Right lobe of liver (tissue), 6 donors: ENCODE data around the gene RRP1. TPM values are rescaled to one million over a fixed set of nuclear protein-coding genes. Genes with fewer than 3 reads are reported as not detected.
A peak's percentile ranks its signal among the peaks of the same experiment; 100 is the strongest.

ENCODE experiments used
- ATAC-seq, 4 donors: fragments of 200-7000 bp; cut with Tn5 transposase; one replicate each; pipeline ENCODE4 v1.9.1; 2020; ENCODE audit warnings: mild to moderate bottlenecking in 4 of 4, moderate library complexity in 4 of 4
- DNase-seq, 3 donors: peaks; one replicate each; pipeline ENCODE4 v3.0.0-alpha.2; 2020
- H3K27ac ChIP-seq, 3 donors: fragments of 200-600 bp; one replicate each; pipeline ENCODE4 v1.8.0; 2022
- H3K27me3 ChIP-seq, 2 donors: fragments of 200-600 bp; one replicate each; pipeline ENCODE4 v1.8.0; 2022
- H3K36me3 ChIP-seq, 4 donors: fragments of 200-600 bp; sonication (generic) in 1 of 4; one replicate each; pipeline versions ENCODE4 v1.5.1 to v1.8.0; 2017 to 2022; ENCODE audit warnings: control low read depth in 1 of 4
- H3K4me1 ChIP-seq, 4 donors: fragments of 200-600 bp; sonication (generic) in 1 of 4; one replicate each; pipeline versions ENCODE4 v1.5.1 to v1.8.0; 2017 to 2022; ENCODE audit warnings: control low read depth in 1 of 4
- H3K4me3 ChIP-seq, 3 donors: fragments of 200-600 bp; one replicate each; pipeline ENCODE4 v1.8.0; 2022
- H3K9me3 ChIP-seq, 4 donors: fragments of 200-600 bp; sonication (generic) in 1 of 4; one replicate each; pipeline versions ENCODE4 v1.5.1 to v1.8.0; 2017 to 2022; ENCODE audit warnings: control low read depth in 1 of 4
- POLR2A ChIP-seq: fragments of 450-650 bp; IDR thresholded peaks from one replicate; pipeline ENCODE4 v1.6.1; 2017; ENCODE audit warnings: antibody characterized with exemption, mild to moderate bottlenecking
- WGBS: methylation state at CpG from one replicate; pipeline ENCODE4 v1.1.6; 2018; ENCODE audit warnings: low coverage, low lambda C conversion rate; ENCODE audit not compliant: insufficient coverage; ENCODE audit errors: missing lambda C conversion rate; 5-methylcytosine and 5-hydroxymethylcytosine counted together
- intact Hi-C, 2 donors: fragments of 100-400 bp; cut with DNase I; formaldehyde crosslinking; loops; one replicate each; pipeline versions ENCODE4 v1.11.2 to v1.14.1; 2022
- total RNA-seq, 6 experiments: library from RNA; depleted of rRNA in 2 of 6; stranded (reverse); fragments of >200 nt in 2 of 6; fragmentation: NEBNext Ultra II Directional in 3 of 6; extraction: Animal tissue kit (Norgen Biotek cat#: 25700) in 3 of 6; gene quantifications; one replicate each; pipeline versions ENCODE4 v1.1.0 to v1.2.4, GENCODE V29; 2016 to 2023
- TF ChIP-seq, protein P1 (sequence below), 4 donors: fragments of 200-600 bp in 3 of 4; fragments of 450-650 bp in 1 of 4; IDR thresholded peaks; one replicate each; pipeline versions ENCODE4 v1.5.1 to v1.8.0; 2016 to 2022; ENCODE audit warnings: antibody characterized with exemption in 4 of 4, mild to moderate bottlenecking in 2 of 4
- donor health status: DM: no; HTN: yes; CAD: no.
- donor health status: DM: no; HTN: no; CAD: no.
- donor health status: DM: no; HTN: no; CAD: no.
- donor health status: DM: no; HTN: yes; CAD: no.
- donor health status: DM: no; HTN: yes; CAD: no.

The RRP1 gene
- total RNA-seq, 6 experiments from 2014 or later = 8.8 to 25.1 (median 12.9) TPM

DNA sequence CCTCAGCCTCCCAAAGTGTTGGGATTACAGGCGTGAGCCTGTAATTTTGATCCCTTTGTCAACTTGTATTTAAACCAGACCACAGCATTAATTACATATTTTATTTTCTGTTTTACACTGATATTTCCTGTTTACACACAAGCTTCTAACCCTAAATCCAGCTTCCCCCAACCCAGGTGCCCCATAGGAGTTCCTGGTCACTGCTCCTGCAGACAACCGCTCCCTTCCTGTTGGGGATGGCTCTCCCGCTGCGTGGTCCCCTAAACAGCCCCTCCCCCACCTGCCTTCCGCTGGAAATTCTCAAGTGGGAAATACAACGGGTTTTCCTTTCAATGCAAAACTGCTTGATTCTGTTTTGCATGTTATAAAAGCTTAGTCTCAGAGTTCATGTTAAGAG lies 17.0 kb upstream of the RRP1 start:
- Histone ChIP-seq H3K27me3 (no peaks in the 10 kb centered on the region), H3K9me3 (no peaks in the 10 kb centered on the region), H3K36me3 (peaks cover 5 to 14% (median 13%) of the 10 kb centered on the region in 4 donors), H3K4me3 (no peak overlapping the region), H3K4me1 (peaks cover 0 to 12% (median 5%) of the 10 kb centered on the region in 4 donors), H3K27ac (no peak overlapping the region)
- TF ChIP-seq POLR2A = no peak
- TF ChIP-seq, protein P1, sequence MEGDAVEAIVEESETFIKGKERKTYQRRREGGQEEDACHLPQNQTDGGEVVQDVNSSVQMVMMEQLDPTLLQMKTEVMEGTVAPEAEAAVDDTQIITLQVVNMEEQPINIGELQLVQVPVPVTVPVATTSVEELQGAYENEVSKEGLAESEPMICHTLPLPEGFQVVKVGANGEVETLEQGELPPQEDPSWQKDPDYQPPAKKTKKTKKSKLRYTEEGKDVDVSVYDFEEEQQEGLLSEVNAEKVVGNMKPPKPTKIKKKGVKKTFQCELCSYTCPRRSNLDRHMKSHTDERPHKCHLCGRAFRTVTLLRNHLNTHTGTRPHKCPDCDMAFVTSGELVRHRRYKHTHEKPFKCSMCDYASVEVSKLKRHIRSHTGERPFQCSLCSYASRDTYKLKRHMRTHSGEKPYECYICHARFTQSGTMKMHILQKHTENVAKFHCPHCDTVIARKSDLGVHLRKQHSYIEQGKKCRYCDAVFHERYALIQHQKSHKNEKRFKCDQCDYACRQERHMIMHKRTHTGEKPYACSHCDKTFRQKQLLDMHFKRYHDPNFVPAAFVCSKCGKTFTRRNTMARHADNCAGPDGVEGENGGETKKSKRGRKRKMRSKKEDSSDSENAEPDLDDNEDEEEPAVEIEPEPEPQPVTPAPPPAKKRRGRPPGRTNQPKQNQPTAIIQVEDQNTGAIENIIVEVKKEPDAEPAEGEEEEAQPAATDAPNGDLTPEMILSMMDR (IDR thresholded peaks at IDR 0.05) = no peak
- ATAC-seq (no peak), DNase-seq (no peak)
- 79% methylated on average over 6 of the region's 6 CpGs for WGBS
- intact Hi-C loops = loop anchor here in 1 of 2 donors (10.0 kb wide), 1 partner anchor 68 kb away; no protein-coding TSS in a partner anchor

DNA sequence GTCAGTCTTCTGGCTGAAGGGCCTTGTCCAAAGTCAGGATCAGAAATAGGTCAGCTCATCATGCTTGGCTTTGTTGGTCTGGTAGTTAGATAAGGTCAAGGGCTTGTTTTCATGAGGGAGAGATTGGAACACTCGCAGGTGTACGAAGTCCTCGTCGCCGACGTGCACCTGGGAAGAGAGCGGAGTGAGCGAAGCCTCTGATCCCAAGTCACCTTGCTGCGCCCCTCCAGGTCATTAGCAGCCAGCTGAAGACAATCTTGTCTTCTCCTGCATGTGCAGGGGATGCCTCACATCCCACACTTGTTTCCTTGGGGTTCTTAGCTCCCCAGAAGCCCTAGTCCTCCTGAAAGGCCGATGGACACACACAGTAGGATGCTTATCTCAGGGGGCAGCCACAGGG lies 15.2 kb upstream of the RRP1 start:
- Histone ChIP-seq H3K4me1 (peaks cover 0 to 12% (median 5%) of the 10 kb centered on the region in 4 donors), H3K27me3 (no peaks in the 10 kb centered on the region), H3K27ac (no peak overlapping the region), H3K9me3 (no peaks in the 10 kb centered on the region), H3K36me3 (peaks cover 5 to 14% (median 13%) of the 10 kb centered on the region in 4 donors), H3K4me3 (no peak overlapping the region)
- intact Hi-C loops = loop anchor here in 1 of 2 donors (10.0 kb wide), 1 partner anchor 69 kb away; no protein-coding TSS in a partner anchor
- DNase-seq = no peak
- ATAC-seq = no peak
- 93% methylated on average over 6 of the region's 10 CpGs for WGBS
- TF ChIP-seq, protein P1 (IDR thresholded peaks at IDR 0.05) = no peak
- TF ChIP-seq POLR2A = no peak

DNA sequence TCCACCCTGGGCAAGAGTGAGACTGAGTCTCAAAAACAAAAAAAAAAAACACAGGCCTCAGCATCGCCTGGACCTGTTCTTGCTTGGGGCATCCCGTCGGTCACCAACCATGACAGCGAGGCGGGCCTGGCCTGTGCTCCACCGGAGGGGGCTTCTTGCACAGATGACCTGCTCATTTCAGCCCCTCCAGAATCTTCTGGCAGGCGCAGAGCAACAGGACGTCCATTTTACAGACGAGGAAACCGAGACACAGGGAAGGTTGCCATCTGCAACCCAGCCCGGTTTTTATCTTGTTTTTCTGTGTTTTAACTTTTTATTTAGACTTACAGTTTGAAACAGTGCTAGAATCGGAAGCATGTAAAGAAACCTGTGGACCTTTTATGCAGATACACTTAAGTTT lies 14.2 kb upstream of the RRP1 start:
- TF ChIP-seq, protein P1 (IDR thresholded peaks at IDR 0.05) = no peak
- TF ChIP-seq POLR2A = no peak
- DNase-seq = no peak
- Histone ChIP-seq H3K27me3 (no peaks in the 10 kb centered on the region), H3K27ac (peak overlapping the region; percentile 80 to 90 (median 87)), H3K36me3 (peaks cover 5 to 14% (median 13%) of the 10 kb centered on the region in 4 donors), H3K4me3 (peak overlapping the region; percentile 93 to 98 (median 97)), H3K4me1 (peaks cover 0 to 12% (median 5%) of the 10 kb centered on the region in 4 donors), H3K9me3 (no peaks in the 10 kb centered on the region)
- no peak for ATAC-seq
- 57% methylated on average over 4 of the region's 12 CpGs for WGBS
- intact Hi-C loops = loop anchor here in 1 of 2 donors (10.0 kb wide), 1 partner anchor 70 kb away; no protein-coding TSS in a partner anchor

DNA sequence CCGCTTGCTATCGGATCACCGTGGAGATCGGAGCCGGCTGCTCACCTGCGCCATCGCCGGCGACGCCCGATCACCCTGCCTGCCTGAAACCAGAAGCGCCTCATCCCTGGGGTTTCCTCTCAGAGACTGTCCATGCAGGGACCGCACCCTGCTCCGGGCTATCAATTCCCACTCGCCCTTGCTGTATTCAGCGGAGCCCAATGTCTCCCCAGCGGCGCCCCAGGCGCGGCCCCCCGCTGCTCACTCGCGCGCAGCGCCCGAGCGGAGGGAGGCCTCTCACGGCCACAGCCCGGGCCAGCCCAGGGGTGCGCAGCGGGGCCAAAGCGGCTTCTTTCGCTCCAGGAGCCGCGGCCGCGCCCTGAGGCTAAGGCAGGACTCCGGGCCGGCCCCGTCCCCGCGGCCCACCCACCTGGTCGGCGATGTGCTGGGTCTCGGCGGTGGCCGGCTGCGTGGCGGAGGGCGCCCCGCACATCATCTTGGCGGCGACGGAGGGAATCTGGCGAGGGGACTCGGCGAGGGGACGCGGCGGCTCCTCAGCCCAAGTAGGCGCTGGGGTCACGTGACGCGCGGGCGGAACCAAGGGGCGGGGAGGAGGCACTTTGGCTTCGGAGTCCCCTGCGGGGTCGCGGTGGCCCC lies 13.5 kb upstream of the RRP1 start, which contains the start of gene CSTB:
CSTB (minus strand) TSS at position 514 of the 636 bp plus-strand sequence; CDS start at position 475, 39 bp downstream.
- H3K4me3 ChIP-seq = peak within 1 kb of the TSS; percentile 93 to 98 (median 97)
- H3K9me3 ChIP-seq = no peaks in the 10 kb centered on the region
- DNase-seq = peak; percentile 88 to 92 (median 92)
- 0% methylated on average over 12 of the region's 71 CpGs for WGBS
- intact Hi-C loops = loop anchor here in 1 of 2 donors (10.0 kb wide), 1 partner anchor 71 kb away; no protein-coding TSS in a partner anchor
- H3K27ac ChIP-seq = peak within 1 kb of the TSS; percentile 80 to 90 (median 87)
- no peaks in the 10 kb centered on the region for H3K27me3 ChIP-seq
- peak; percentile 67 to 85 (median 79) for ATAC-seq
- peaks cover 5 to 14% (median 13%) of the 10 kb centered on the region in 4 donors for H3K36me3 ChIP-seq
- peak; percentile 74 for TF ChIP-seq POLR2A
- TF ChIP-seq, protein P1 (IDR thresholded peaks at IDR 0.05) = no peak
- H3K4me1 ChIP-seq = peaks cover 0 to 12% (median 5%) of the 10 kb centered on the region in 4 donors
